ENCODE results near the gene CFAP107.
A peak's percentile ranks its signal among the peaks of the same experiment; 100 is the strongest.

Gene CFAP107

DNA sequence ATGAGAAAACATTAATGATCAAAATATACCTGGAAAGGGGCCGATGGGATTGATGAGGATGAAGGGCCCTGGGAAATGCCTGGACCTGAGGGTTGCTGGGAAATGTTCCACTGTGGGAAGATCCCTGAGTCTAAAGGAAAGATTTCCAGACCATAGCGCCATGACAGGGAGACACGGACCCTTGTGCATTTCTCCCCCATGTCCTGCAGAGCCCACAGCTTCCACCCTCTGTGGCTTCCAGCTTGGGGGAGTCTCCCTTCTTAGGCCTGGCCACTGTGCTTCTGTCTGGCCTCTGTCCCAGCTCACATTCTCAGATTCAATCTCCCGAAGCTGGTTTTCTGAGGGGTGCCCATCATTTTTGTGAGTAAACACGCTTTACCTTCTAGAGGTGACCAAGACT is 26.5 kb downstream of the CFAP107 start:
- TF ChIP-seq CTCF (IDR thresholded peaks at IDR 0.05; ENCODE audit: control extremely low read depth, extremely low read depth, low read depth, missing control alignments) = no peak
- peak; percentile 1 for DNase-seq (ENCODE audit: extremely low spot score)
- ChIA-PET POLR2A (no interaction called here), CTCF (no interaction called here)

DNA sequence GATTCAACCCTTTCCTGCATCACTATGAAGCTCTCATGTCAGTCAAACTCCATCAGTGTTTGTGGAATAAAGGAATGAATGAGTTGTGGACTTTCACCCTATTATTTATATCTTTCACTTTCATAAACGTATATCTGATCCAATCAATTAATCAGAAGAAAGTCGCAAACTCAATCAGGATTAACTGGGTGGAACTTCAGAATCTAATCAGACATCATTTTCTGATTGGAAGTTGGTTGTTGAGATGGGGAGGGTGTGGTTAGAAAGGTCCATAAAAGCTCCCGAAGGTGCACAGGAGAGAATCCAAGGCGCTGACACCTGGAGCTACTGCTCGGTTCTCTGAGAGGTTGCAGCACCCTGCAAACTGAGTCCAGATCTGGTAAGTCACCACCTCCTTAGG is 27.4 kb downstream of the CFAP107 start, which contains the start of gene PRAMEF12:
Gene PRAMEF12, plus strand, starts transcription at position 301 of the 400 bp plus-strand sequence. CDS start 1,130 bp downstream, outside the sequence.
- TF ChIP-seq CTCF (IDR thresholded peaks at IDR 0.05; ENCODE audit: control extremely low read depth, extremely low read depth, low read depth, missing control alignments) = no peak
- DNase-seq (ENCODE audit: extremely low spot score) = no peak
- ChIA-PET POLR2A (no interaction called here), CTCF (no interaction called here)

DNA sequence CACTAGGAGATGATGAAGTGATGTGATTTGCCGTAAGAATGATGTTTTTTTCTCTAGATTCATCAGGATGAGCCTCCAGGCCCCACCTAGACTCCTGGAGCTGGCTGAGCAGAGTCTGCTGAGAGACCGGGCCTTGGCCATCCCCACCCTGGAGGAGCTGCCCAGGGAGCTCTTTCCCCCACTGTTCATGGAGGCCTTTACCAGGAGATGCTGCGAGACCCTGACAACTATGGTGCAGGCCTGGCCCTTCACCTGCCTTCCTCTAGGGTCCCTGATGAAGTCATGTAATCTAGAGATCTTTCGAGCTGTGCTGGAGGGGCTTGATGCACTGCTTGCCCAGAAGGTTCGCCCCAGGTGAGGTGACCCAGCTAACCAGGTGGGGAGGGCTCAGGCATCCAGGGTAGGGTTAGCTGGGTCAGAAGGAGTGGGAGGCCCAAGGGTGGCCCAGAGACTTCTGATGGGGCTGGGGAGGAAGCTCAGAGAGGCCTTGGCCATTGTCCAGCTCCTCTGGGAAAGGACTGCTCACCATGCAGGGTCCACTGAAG is 28.9 kb downstream of the CFAP107 start:
- POLR2A ChIA-PET = no interaction called here
- TF ChIP-seq CTCF (IDR thresholded peaks at IDR 0.05; ENCODE audit: control extremely low read depth, extremely low read depth, low read depth, missing control alignments) = no peak
- DNase-seq (ENCODE audit: extremely low spot score) = no peak

DNA sequence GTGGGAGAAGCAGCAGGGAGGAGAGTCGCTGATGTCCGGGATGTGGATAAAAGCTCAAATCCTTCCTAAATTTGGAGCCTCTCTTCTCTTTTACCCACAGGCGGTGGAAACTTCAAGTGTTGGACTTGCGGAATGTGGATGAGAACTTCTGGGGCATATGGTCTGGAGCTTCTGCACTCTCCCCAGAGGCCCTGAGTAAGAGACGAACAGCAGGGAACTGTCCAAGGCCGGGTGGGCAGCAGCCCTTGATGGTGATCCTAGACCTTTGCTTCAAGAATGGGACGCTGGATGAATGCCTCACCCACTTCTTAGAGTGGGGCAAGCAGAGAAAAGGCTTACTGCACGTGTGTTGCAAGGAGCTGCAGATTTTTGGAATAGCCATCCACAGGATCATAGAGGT is 29.4 kb downstream of the CFAP107 start:
- ChIA-PET POLR2A (no interaction called here), CTCF (no interaction called here)
- no peak for TF ChIP-seq CTCF (IDR thresholded peaks at IDR 0.05; ENCODE audit: control extremely low read depth, extremely low read depth, low read depth, missing control alignments)
- DNase-seq (ENCODE audit: extremely low spot score) = no peak

More for the DNA sequence above, 28.9 kb downstream of the CFAP107 start:
- CTCF ChIA-PET = no interaction called here

GRCh38 chr1:12776801-12777557 is 31.0 kb downstream of the CFAP107 start:
- CTCF ChIA-PET = no interaction called here
- DNase-seq (ENCODE audit: extremely low spot score) = peak; percentile 2

GRCh38 chr1:12778061-12778460 is 32.1 kb downstream of the CFAP107 start:
- no peak for TF ChIP-seq CTCF (IDR thresholded peaks at IDR 0.05; ENCODE audit: control extremely low read depth, extremely low read depth, low read depth, missing control alignments)
- ChIA-PET POLR2A (no interaction called here), CTCF (no interaction called here)
- DNase-seq (ENCODE audit: extremely low spot score) = peak; percentile 1

More at GRCh38 chr1:12776801-12777557, 31.0 kb downstream of the CFAP107 start:
- POLR2A ChIA-PET = no interaction called here
- TF ChIP-seq CTCF (IDR thresholded peaks at IDR 0.05; ENCODE audit: control extremely low read depth, extremely low read depth, low read depth, missing control alignments) = no peak

All from GM10248 (cell line).